Pancreas (tissue), 10 donors: Measurements from ENCODE around the gene ALDH4A1. TPM values are rescaled to one million over a fixed set of nuclear protein-coding genes. Genes with fewer than 3 reads are reported as not detected.

ENCODE experiments used
- ATAC-seq, 4 donors: fragments of 200-7000 bp; cut with Tn5 transposase; one replicate each; pipeline versions ENCODE4 v1.8.0 to v1.9.1; 2020; ENCODE audit warnings: mild to moderate bottlenecking in 4 of 4, moderate library complexity in 4 of 4
- DNase-seq, 6 donors: peaks; one replicate each; pipeline ENCODE4 v3.0.0-alpha.2; 2020
- FAIRE-seq: peaks from 2 replicates; lab custom pipeline; 2012; peaks lifted over from hg19 to GRCh38; lab: Jason Lieb, UNC
- H3K27ac ChIP-seq, 4 donors: fragments of 200-600 bp; sonication (generic); 1 replicate in 3 of 4; 2 replicates in 1 of 4; pipeline versions ENCODE4 v1.5.0 to v1.8.0; 2020
- H3K27me3 ChIP-seq, 4 donors: fragments of 200-600 bp; one replicate each; pipeline ENCODE4 v1.8.0; 2021
- H3K36me3 ChIP-seq, 3 donors: fragments of 200-600 bp; sonication (generic) in 1 of 3; one replicate each; pipeline versions ENCODE4 v1.5.0 to v1.8.0; 2020 to 2021
- H3K4me1 ChIP-seq, 3 donors: fragments of 200-600 bp; one replicate each; pipeline ENCODE4 v1.8.0; 2021
- H3K4me3 ChIP-seq, 4 donors: fragments of 200-600 bp; sonication (generic) in 2 of 4; one replicate each; pipeline versions ENCODE4 v1.5.0 to v1.8.0; 2020 to 2021
- H3K9me3 ChIP-seq, 4 donors: fragments of 200-600 bp; one replicate each; pipeline ENCODE4 v1.8.0; 2021
- CTCF ChIP-seq, 4 donors: fragments of 200-600 bp; sonication (generic) in 3 of 4; IDR thresholded peaks; one replicate each; pipeline versions ENCODE4 v1.5.0 to v1.8.0; 2021; ENCODE audit warnings: antibody characterized with exemption in 4 of 4
- WGBS, 2 donors: extraction: QIAGEN DNeasy Blood & Tissue Kit; methylation state at CpG; one replicate each; pipeline ENCODE4 v1.1.7; 2013; 5-methylcytosine and 5-hydroxymethylcytosine counted together
- intact Hi-C, 3 donors: fragments of 100-400 bp; cut with DNase I; formaldehyde crosslinking; loops; one replicate each; pipeline versions ENCODE4 v1.11.1 to v1.14.2; 2022
- polyA plus RNA-seq, 2 donors: library from polyadenylated mRNA; stranded (reverse); fragments of 200-250 nt; gene quantifications; one replicate each; pipeline ENCODE4 v1.2.3, GENCODE V29; 2013
- total RNA-seq, 6 donors: library from RNA; stranded (reverse); fragmentation: NEBNext Ultra II Directional in 4 of 6; extraction: Animal tissue kit (Norgen Biotek cat#: 25700) in 4 of 6; gene quantifications; one replicate each; pipeline versions ENCODE4 v1.2.1 to v1.2.4, GENCODE V29; 2021 to 2023
- donor health status: healthy with polysubstance abuse.
- donor health status: DM: no; HTN: no; CAD: no; lungs with moderate emphysema.
- donor health status: DM: no; HTN: no; CAD: no.
- donor health status: control.
- donor health status: control.
- donor health status: Bipolar disorder and iron deficiency.
- donor health status: DM: yes; HTN: yes; CAD: no.
- donor health status: DM: no; HTN: no; CAD: no.
- donor health status: DM: no; HTN: no; CAD: no.
- donor health status: DM: yes; HTN: yes; CAD: no.

ALDH4A1 gene
- total and polyA plus RNA-seq, 8 donors, result 1.4 to 7.6 (median 4.4) TPM

DNA sequence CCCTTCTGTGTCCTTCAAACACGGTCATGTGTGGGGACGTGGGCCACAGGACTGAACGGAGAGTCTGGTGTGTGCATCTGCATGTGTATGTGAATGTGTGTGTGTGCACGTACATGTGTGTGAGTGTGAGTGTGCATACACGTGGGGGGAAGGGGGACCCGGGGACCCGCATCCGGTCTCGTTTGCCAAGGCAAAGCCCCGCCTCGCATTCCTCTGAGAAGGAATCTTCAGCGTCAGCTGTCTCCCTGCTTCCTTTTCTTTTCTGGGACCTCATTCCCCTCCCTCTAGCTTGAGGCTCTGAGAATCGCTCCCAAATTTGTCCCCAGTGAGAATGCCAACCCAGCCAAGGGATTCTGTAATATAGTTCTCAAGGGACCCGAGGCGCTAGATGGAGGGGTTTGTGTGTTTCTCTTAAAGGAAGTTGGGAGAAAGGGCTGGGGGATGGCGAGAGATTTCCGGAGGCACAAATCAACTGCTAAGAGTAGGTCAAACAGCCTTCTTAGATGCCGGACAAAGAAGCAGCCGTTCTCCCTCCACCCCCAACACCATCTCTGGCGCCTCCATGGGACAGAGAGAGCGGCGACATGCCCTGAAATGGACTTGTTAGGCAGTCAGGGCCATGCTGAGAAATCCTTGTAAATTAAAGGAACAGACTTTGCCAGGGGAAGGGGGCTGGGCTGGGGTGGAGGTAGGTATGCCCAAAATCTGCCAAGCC lies 47.5 kb upstream of the ALDH4A1 start:
- no peak for TF ChIP-seq CTCF (IDR thresholded peaks at IDR 0.05)
- no peaks in the 10 kb centered on the region for H3K9me3 ChIP-seq
- H3K4me3 ChIP-seq, result peak overlapping the region in 2 of 4 donors; percentile 3 to 13
- ATAC-seq, result peak in 3 of 4 donors; percentile 2 to 5 (median 5)
- no peaks in the 10 kb centered on the region for H3K27me3 ChIP-seq
- WGBS, 2 donors, result 48 to 50% methylated on average over 22 of the region's 22 CpGs
- peak in 1 of 6 donors; percentile 21 for DNase-seq
- FAIRE-seq, result no peak
- no peaks in the 10 kb centered on the region for H3K36me3 ChIP-seq
- intact Hi-C loops, result loop anchor here in 2 of 3 donors (5.0 to 10.0 kb wide), 2 partner anchors 38 to 45 kb away; partner anchors contain the start of gene ALDH4A1 (in 1 of the 2)
- peaks cover 29 to 79% (median 31%) of the 10 kb centered on the region in 3 donors for H3K4me1 ChIP-seq
- peak overlapping the region; percentile 48 to 78 (median 60) for H3K27ac ChIP-seq

DNA sequence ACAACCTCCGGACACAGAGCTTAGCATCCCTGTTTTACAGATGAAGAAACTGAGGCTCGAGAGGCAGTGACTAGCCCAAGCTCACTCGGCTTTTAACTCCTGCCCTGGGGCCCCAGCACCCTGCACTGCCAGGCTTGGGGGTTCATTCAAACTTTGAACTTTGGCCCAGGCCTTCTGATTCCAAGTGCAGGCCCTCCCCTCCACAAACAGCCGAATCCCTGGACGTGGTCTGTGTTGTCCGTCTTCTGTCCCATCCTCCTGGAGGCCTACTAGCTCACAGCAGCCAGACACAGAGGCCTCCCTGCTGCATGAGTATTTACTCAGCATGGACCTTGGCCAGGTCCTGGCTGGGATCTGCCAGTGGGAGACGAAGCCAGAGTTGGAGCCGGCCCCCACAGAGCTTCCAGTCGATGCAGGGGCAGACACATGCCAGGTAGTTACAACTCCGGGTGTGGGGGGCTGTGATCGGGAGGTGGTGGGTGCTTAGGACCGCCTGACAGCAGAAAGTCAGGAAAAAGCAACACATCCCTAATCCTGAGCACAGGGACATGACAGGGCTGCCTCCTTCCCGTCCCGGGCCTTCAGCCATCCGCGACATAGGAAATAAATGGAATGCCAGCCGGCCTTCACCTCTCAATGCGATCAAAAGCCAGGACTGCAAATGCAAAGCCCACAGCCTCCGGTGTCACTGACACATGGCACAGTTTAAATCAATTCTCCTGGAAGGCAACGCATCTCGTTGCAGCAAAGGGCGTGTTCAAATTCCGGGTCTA lies 46.7 kb upstream of the ALDH4A1 start:
- 36 to 40% methylated on average over 23 of the region's 23 CpGs for WGBS, 2 donors
- peak; percentile 44 to 66 (median 60) for ATAC-seq
- no peaks in the 10 kb centered on the region for H3K9me3 ChIP-seq
- peaks cover 31 to 82% (median 35%) of the 10 kb centered on the region in 3 donors for H3K4me1 ChIP-seq
- H3K27me3 ChIP-seq, result no peaks in the 10 kb centered on the region
- no peak for TF ChIP-seq CTCF (IDR thresholded peaks at IDR 0.05)
- peak in 3 of 6 donors; percentile 51 to 66 (median 54) for DNase-seq
- no peaks in the 10 kb centered on the region for H3K36me3 ChIP-seq
- peak overlapping the region; percentile 31 to 78 (median 60) for H3K27ac ChIP-seq
- peak overlapping the region in 1 of 4 donors; percentile 3 for H3K4me3 ChIP-seq
- no peak for FAIRE-seq
- intact Hi-C loops, result loop anchor here in 1 of 3 donors (5.0 kb wide), 1 partner anchor 37 kb away; no protein-coding TSS in a partner anchor

DNA sequence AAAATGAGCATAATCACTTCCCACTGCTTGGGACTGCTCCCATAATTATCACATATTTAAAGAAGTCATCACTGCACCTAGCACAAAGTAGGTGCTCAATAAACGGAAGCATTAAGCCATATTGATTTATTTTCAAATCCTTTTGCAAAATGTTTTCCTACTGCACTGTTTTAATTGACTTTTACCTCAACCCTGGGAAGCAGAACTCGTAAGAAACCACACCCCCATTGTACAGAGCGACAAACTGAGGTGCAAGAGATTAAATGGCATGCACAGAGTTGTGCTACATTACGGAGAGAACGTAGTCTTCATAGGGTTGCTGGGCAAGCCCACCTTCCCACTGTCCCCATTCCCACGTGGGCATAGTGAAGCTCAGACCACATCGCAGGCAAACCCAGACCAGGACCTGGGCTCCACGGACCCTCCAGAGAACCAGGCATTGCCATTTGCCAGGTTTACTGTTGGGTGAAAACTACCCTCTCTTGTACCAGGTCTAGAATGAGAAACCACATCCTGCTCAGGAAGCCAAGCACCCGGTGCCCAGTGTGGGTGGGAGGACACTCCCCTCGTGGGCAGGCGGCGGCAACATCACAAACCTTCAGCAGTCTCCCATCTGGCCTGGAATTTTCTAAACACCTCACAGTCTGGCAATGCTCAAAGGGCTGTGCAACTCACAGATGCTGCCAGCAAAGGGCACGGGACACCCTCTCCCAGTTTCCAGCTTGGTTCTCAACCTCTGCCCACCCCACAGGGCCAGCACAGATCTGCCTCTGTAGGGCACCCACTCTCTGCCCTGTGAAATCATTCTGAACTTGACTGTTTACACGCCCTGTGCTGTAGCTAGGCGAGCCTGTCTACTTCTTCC lies 45.9 kb upstream of the ALDH4A1 start:
- 53 to 55% methylated on average over 15 of the region's 15 CpGs for WGBS, 2 donors

More for the DNA sequence above, 45.9 kb upstream of the ALDH4A1 start:
- TF ChIP-seq CTCF (IDR thresholded peaks at IDR 0.05), result no peak
- peak in 3 of 4 donors; percentile 2 to 14 (median 8) for ATAC-seq
- Histone ChIP-seq H3K9me3 (no peaks in the 10 kb centered on the region), H3K27ac (peak overlapping the region; percentile 10 to 78 (median 50)), H3K4me1 (peaks cover 31 to 77% (median 35%) of the 10 kb centered on the region in 3 donors), H3K27me3 (no peaks in the 10 kb centered on the region), H3K4me3 (no peak overlapping the region), H3K36me3 (peaks cover 0 to 2% (median 0%) of the 10 kb centered on the region in 3 donors)
- intact Hi-C loops, result loop anchor here in 1 of 3 donors (5.0 kb wide), 1 partner anchor 36 kb away; no protein-coding TSS in a partner anchor
- no peak for FAIRE-seq
- DNase-seq, result peak in 1 of 6 donors; percentile 9
